ENCODE data around the gene CAB39L.

GRCh38 chr13:49441312-49441711 lies 2.6 kb downstream of the CAB39L start:
- TF ChIP-seq CTCF (conservative IDR thresholded peaks at IDR 0.05; ENCODE audit: low read length) (no peak), EZH2phosphoT487 (IDR thresholded peaks at IDR 0.05; ENCODE audit: borderline replicate concordance) (no peak)
